Right lung (tissue), 10 donors: ENCODE measurements around the gene SDR39U1. TPM values are rescaled to one million over a fixed set of nuclear protein-coding genes. Genes with fewer than 3 reads are reported as not detected.
A peak's percentile ranks its signal among the peaks of the same experiment; 100 is the strongest.
"Not testable (repeated sequence)": the region's sequence is repeated elsewhere in the genome, so short reads cannot be mapped to it uniquely, and the experiment has no call there.

Experiments
- DNase-seq, 2 donors: peaks; one replicate each; pipeline ENCODE4 v3.0.0-alpha.2; 2013
- long read RNA-seq, 8 donors: transcript quantifications; one replicate each; lab custom pipeline, GENCODE V29; 2026
- polyA plus RNA-seq, 5 donors: library from polyadenylated mRNA; unstranded; fragments of 120-200 nt; gene quantifications; one replicate each; pipeline versions ENCODE4 v1.2.1 to v1.2.3, GENCODE V29; 2013; ENCODE audit warnings: inconsistent platforms in 1 of 5, low replicate concordance in 1 of 5; ENCODE audit not compliant: insufficient read length in 5 of 5, insufficient read depth in 1 of 5

SDR39U1 gene, protein sequence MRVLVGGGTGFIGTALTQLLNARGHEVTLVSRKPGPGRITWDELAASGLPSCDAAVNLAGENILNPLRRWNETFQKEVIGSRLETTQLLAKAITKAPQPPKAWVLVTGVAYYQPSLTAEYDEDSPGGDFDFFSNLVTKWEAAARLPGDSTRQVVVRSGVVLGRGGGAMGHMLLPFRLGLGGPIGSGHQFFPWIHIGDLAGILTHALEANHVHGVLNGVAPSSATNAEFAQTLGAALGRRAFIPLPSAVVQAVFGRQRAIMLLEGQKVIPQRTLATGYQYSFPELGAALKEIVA
- 10 to 100 TPM; 37.5 to 61.9 (median 48.8) TPM for polyA plus RNA-seq
- long read RNA-seq, donor 1, transcript SDR39U1-205 (2 exons, 648 nt): major isoform, 7 of 21 reads
- long read RNA-seq, donor 1, transcript SDR39U1-201 (6 exons, 1,233 nt): minor isoform, 6 of 21 reads
- long read RNA-seq, donor 1, partial matches to known transcripts: 0 of 21 reads
- long read RNA-seq, donor 1, other reads (novel, unspliced or antisense): 0 of 21 reads
- long read RNA-seq, donor 2, transcript SDR39U1-218 (3 exons, 1,960 nt): major isoform, 8 of 24 reads
- long read RNA-seq, donor 2, transcript SDR39U1-205 (2 exons, 648 nt): minor isoform, 6 of 24 reads
- long read RNA-seq, donor 2, partial matches to known transcripts: 0 of 24 reads
- long read RNA-seq, donor 2, other reads (novel, unspliced or antisense): 0 of 24 reads
- long read RNA-seq, donor 3, transcript SDR39U1-201 (6 exons, 1,233 nt): major isoform, 8 of 21 reads
- long read RNA-seq, donor 3, partial matches to known transcripts: 0 of 21 reads
- long read RNA-seq, donor 3, other reads (novel, unspliced or antisense): 0 of 21 reads
- long read RNA-seq, donor 4, transcript SDR39U1-203 (5 exons, 1,507 nt): major isoform, 5 of 11 reads
- long read RNA-seq, donor 4, partial matches to known transcripts: 0 of 11 reads
- long read RNA-seq, donor 4, other reads (novel, unspliced or antisense): 0 of 11 reads
- long read RNA-seq, donor 5, transcript SDR39U1-203 (5 exons, 1,507 nt): minor isoform, 5 of 26 reads
- long read RNA-seq, donor 5, transcript SDR39U1-201 (6 exons, 1,233 nt): major isoform, 9 of 26 reads
- long read RNA-seq, donor 5, partial matches to known transcripts: 0 of 26 reads
- long read RNA-seq, donor 5, other reads (novel, unspliced or antisense): 0 of 26 reads
- long read RNA-seq, donor 6, transcript SDR39U1-201 (6 exons, 1,233 nt): major isoform, 9 of 22 reads
- long read RNA-seq, donor 6, transcript SDR39U1-218 (3 exons, 1,960 nt): minor isoform, 5 of 22 reads
- long read RNA-seq, donor 6, partial matches to known transcripts: 0 of 22 reads
- long read RNA-seq, donor 6, other reads (novel, unspliced or antisense): 0 of 22 reads
- long read RNA-seq, donor 7, transcript SDR39U1-201 (6 exons, 1,233 nt): minor isoform, 6 of 52 reads
- long read RNA-seq, donor 7, transcript SDR39U1-203 (5 exons, 1,507 nt): major isoform, 11 of 52 reads
- long read RNA-seq, donor 7, transcript SDR39U1-209 (4 exons, 1,203 nt): minor isoform, 6 of 52 reads
- long read RNA-seq, donor 7, partial matches to known transcripts: 27 of 52 reads
- long read RNA-seq, donor 7, other reads (novel, unspliced or antisense): 0 of 52 reads
- long read RNA-seq, donor 8, partial matches to known transcripts: 0 of 7 reads
- long read RNA-seq, donor 8, other reads (novel, unspliced or antisense): 0 of 7 reads

DNA sequence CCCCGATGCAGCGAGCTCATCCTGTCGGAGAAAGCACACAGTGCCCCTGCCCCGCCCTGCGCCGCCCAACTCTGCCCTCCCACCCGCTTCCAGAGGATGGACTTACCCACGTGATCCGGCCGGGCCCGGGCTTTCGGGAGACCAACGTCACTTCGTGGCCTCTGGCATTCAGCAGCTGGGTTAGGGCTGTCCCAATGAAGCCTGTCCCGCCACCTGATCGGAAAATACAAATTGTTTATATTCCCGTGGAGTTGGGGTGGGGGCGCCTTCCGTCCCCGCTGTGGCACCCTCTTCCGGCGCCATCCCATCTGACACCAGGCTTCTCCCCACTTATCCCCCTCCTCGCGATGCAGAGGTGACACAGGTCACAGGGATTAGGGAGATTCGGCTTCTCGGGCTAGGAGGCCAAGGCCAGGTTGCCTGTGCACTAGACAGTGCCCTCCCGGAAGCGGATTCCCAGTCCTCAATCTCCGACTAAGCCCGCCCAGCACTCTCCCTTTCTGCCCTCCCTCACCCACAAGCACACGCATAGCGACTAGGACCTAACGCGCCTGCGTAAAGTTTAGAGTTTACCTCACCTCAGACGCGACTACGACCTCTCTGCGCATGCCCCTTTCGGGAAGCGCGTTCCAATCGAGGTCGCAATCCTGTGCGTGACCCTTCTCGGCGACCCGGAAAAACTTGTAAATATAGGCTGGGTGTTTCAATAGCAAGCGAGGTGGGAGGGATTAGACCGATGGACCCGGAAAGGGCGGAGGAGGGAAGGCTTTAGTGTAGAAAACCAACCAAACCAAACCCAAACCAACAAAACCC, at the start of gene SDR39U1:
TSS of gene SDR39U1 (minus strand) at position 537 of the 813 bp plus-strand sequence. CDS start at position 530, 7 bp downstream.
- DNase-seq: peak; percentile 99

GRCh38 chr14:24491586-24492408, 49.2 kb upstream of the SDR39U1 start:
- not testable (repeated sequence) for DNase-seq

DNA sequence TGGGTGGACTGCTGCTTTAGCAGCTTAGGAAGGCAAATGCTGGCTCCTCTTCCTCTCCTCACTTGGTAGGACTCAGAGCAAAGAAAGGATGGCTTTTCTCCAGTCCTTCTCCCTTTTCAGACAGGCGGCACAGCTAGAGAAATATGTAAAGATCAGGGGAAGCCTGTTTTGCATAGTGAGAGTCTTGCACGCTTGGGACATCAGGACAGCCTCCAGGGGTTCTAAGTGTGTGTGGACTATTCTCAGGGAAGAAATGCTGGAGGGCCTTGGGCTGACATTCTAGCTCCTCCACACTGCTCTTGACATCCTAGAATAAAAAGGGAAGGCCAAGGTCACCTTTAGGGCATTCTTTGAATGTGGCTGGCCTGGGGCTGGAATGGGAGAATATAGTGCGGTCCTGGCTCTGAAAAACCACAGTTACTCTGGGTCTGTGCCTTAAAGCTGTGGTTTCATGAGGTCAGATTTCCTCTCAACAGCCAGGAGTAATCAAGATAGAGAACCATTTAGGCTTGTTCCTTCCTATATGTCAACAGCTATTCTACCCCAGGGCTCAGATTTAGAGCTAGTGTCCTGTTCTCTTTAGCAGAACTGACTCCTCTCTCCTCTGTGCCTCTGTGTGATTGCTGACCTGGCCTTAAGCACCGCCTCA, 41.2 kb upstream of the SDR39U1 start:
- no peak for DNase-seq

DNA sequence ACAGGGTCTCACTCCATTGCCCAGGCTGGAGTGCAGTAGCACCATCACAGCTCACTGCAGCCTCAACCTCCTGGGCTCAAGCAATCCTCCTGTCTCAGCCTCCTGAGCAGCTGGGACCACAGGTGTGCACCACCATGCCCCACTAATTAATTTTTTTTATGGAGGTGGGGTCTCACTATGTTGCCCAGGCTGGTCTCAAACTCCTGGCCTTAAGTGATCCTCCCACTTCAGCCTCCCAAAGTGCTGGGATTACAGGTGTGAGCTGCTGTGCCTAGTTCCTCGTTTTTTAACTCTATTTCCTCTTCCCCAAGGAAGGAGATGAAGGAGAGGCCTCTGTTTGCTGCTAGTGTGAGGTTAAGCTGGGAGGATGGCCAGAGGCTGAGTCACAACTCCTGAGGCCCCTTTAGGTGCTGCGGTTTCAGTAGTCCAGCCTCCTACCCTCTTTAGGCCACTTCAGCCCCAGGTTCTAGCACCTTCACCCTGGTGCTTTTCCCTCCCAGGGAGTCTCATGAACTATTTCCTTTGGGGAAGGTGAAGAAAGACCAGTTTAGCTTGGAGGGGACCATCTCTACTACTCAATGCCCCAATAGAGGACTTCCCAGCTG, 40.2 kb upstream of the SDR39U1 start:
- not testable (repeated sequence) for DNase-seq

GRCh38 chr14:24481622-24482324, 39.2 kb upstream of the SDR39U1 start:
- no peak for DNase-seq

GRCh38 chr14:24479999-24480398, 37.4 kb upstream of the SDR39U1 start:
- DNase-seq: not testable (repeated sequence)

DNA sequence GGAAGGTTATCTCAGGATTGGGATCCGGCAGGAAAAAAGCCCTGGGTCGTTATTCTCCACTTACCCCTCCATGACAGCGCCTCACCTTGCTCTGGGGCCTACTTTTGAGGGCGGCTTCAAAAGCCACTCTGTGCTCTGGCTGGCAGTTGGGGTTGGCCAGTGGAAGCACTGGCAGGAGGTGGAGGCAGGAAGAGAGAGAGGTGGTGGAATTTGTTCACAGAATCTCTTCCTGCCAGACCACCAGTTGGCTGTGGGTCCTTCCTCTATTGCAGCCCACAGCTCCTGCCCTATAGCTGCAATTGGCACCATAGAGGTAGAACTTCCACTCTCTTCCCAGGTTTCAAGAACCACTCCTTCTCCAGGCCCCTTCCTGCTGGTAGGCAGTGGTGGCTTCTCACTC, 32.7 kb upstream of the SDR39U1 start:
- no peak for DNase-seq

GRCh38 chr14:24473211-24473610, 30.6 kb upstream of the SDR39U1 start:
- DNase-seq: no peak

GRCh38 chr14:24470450-24470849, 27.9 kb upstream of the SDR39U1 start:
- not testable (repeated sequence) for DNase-seq

GRCh38 chr14:24465805-24466204, 23.2 kb upstream of the SDR39U1 start:
- no peak for DNase-seq

- no peak for DNase-seq
Measured at GRCh38 chr14:24465368-24465767, 22.8 kb upstream of the SDR39U1 start.

- no peak for DNase-seq
Measured at GRCh38 chr14:24463884-24464785, 21.6 kb upstream of the SDR39U1 start.

DNA sequence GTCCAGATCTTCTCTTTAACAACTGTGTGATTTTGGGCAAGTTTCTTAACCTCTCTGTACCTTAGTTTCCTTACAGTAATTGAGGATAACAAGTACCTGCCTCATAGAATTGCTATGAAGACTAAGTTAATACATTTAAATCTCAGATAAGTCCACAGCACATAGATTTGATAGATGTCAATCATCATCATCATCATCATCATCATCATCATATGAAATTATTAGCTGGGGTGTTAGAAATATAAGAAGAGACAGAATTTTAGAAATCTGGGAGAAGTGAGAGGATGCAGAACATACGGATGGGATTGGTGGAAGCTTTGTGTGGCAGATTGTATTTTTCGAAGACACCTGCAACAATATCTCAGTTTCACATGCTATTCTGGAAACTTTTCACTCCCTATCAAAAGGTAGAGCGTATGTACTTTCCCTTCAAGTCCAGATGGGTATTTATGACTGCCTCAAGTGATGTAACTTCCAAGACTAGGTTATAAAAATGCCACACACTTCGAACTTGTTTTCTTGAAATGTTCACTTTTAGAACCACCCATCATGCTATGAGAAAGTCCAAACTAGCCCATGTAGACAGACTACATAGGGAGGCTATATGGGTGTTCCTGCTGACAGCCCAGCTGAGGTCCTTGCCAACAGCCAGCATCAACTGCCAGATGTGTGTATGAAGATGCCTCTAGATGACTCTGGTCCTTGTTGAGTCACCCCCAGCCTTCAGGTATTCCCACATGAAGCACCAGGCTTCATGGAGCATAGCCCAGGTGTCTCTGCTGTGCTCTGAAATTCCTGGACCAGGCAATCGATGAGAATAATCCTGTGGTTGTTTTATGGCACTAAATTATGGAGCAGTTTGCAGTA, 20.7 kb upstream of the SDR39U1 start:
- DNase-seq: no peak

- DNase-seq: no peak
Measured at GRCh38 chr14:24461336-24461735, 18.8 kb upstream of the SDR39U1 start.

- no peak for DNase-seq
Measured at GRCh38 chr14:24459331-24459730, 16.8 kb upstream of the SDR39U1 start.
